DMS 273 treated with DMSO at 0.1 percent for 48 hours (cell line): ENCODE measurements around the gene CARM1.
"Not testable (repeated sequence)": the region's sequence is repeated elsewhere in the genome, so short reads cannot be mapped to it uniquely, and the experiment has no call there.

Experiments
- DNase-seq: peaks from one replicate; lab custom pipeline; 2025; lab: John Stamatoyannopoulos, UW

Gene CARM1

GRCh38 chr19:10846500-10847202, 24.7 kb upstream of the CARM1 start:
- DNase-seq = no peak

- DNase-seq = no peak
Observed at GRCh38 chr19:10848230-10848856, 23.0 kb upstream of the CARM1 start, which contains the start of gene C19orf38. Gene C19orf38 (plus strand): TSS chr19:10848415. CDS start chr19:10848509, 94 bp downstream.

- no peak for DNase-seq
Observed at GRCh38 chr19:10850631-10851030, 20.7 kb upstream of the CARM1 start.

GRCh38 chr19:10852098-10852800, 19.1 kb upstream of the CARM1 start:
- no peak for DNase-seq

GRCh38 chr19:10852941-10853340, 18.4 kb upstream of the CARM1 start:
- DNase-seq = no peak

- no peak for DNase-seq
Observed at GRCh38 chr19:10854350-10855089, 16.8 kb upstream of the CARM1 start.

GRCh38 chr19:10855879-10856522, 15.4 kb upstream of the CARM1 start:
- DNase-seq = no peak

- not testable (repeated sequence) for DNase-seq
Observed at GRCh38 chr19:10856899-10857298, 14.5 kb upstream of the CARM1 start.

GRCh38 chr19:10858204-10858828, 13.0 kb upstream of the CARM1 start:
- DNase-seq = no peak

DNA sequence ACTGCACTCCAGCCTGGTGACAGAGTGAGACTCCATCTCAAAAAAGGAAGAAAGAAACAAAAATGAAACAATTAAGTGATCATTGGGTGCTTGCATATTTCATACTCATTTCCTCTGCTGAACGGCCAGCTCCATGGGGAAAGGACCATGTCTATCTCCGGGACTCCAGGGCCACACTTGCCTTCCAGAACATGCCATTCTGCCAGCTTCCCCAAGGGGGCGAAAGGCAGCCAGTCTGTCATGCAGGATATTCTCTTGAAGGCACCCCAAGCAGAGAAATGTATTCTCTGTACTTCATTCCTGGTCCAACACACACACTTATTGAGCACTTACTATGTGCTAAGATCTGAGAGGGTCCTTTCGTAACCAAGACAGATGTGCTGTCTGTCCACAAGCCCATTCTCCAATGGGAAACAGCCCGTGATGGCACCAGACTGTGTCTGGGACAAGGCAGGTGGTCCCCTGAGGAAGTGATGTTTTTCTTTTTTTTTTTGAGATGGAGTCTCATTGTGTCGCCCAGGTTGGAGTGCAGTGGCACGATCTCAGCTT, 10.2 kb upstream of the CARM1 start:
- DNase-seq = no peak

DNA sequence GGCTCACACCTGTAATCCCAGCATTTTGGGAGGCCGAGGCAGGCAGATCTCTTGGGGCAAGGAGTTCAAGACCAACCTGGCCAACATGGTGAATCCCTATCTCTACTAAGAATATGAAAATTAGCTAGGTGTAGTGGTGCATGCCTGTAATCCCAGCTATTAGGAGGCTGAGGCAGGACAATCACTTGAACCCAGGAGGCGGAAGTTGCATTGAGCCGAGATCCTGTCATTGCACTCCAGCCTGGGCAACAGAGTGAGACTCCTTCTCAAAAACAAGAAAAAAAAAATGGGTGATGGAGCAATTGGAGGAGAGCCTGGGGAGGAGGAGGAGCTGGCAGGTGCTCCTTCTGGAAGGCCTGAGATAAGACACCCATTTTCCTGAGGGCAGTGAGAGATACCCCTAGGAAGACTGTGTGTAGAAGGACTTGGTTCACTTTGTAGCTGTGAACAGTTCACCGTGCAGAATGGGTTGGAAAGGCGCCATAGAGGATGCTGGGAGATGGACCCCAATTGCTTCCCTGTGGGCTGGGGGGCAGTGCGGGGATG, 8.7 kb upstream of the CARM1 start:
- DNase-seq = no peak

DNA sequence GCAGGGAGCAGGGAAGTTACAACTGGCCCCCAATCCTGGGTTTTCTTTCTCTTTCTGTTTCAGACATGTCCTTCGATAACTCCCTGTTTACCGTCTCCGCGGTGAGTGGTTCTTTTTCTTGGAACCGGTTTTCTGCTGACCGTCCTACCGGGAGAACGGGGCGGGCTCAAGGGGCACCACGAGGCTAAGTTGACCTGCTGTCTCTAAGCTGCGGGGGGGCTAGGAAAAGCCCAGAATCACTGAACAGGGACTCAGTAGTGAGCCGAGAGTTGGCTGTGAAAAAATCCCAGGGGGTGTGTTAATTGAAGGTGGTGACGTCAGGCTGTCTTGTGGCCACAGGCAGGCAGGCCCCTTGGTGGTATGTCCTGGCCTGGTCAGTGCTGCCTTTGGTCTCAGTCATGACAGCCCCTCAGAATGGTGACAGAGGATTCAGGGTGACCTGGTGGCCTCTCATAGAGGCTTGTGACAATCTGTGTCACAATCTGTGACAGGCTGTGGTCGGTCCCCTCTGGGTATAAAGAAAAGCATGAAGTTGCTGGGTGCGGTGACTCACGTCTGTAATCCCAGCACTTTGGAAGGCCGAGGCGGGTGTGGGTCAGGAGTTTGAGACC, 8.1 kb upstream of the CARM1 start:
- DNase-seq = no peak

GRCh38 chr19:10864538-10864899, 6.8 kb upstream of the CARM1 start:
- peak; percentile 53 for DNase-seq

GRCh38 chr19:10866495-10866894, 4.9 kb upstream of the CARM1 start:
- no peak for DNase-seq

GRCh38 chr19:10868872-10869547, 2.3 kb upstream of the CARM1 start:
- no peak for DNase-seq

DNA sequence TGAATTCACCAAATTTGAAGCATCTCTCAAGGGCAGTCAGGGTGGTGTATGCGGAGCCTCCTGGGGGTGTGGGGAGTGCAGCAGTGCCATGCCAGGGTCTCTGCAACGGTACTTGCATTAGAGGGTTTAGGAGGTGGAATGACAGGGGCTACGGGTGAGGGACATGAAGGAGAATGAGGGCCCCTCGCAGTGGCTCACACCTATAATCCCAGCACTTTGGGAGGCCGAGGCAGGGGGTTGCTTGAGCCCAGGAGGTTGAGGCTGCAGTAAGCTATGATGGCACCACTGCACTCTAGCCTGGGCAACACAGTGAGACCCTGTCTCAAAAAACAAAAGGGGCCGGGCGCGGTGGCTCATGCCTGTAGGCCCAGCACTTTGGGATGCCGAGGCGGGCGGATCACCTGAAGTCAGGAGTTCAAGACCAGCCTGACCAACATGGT, 1.5 kb upstream of the CARM1 start:
- not testable (repeated sequence) for DNase-seq

- no peak for DNase-seq
Observed at GRCh38 chr19:10870501-10870954, 825 bp upstream of the CARM1 start.

GRCh38 chr19:10871711-10872545, 575 bp downstream of the CARM1 start:
- no peak for DNase-seq
